OCI-LY7 (cell line): ENCODE measurements around the gene HTR7. TPM values are rescaled to one million over a fixed set of nuclear protein-coding genes. Genes with fewer than 3 reads are reported as not detected.

Source experiments
- BruUV-seq: library from RNA; stranded (reverse); fragments of 400-500 nt; replicated peaks from 2 replicates; lab custom pipeline; 2021; lab: Mats Ljungman, UMichigan
- CTCF ChIA-PET: fragments of 300-600 bp; sonication (Branson Sonifier 250); formaldehyde crosslinking; loops from one replicate; lab custom pipeline; 2022; ENCODE audit warnings: antibody characterized with exemption; ENCODE audit not compliant: unreplicated experiment; lab: Charles Lee
- POLR2A ChIA-PET: fragments of 300-600 bp; sonication (Branson Sonifier 250); formaldehyde crosslinking; loops from one replicate; lab custom pipeline; 2022; ENCODE audit warnings: antibody characterized with exemption; lab: Charles Lee
- DNase-seq: peaks from one replicate; pipeline ENCODE4 v3.0.0-alpha.2; 2015; ENCODE audit warnings: low spot score
- H2AFZ ChIP-seq: fragments of 200-600 bp; sonication (generic), shearing (Covaris generic); 2 replicates; pipeline ENCODE4 v1.6.1; 2014; ENCODE audit warnings: mild to moderate bottlenecking, antibody characterized with exemption, low read length, moderate library complexity
- H3K27ac ChIP-seq: fragments of 200-600 bp; sonication (generic); 2 replicates; pipeline ENCODE4 v1.5.1; 2014; ENCODE audit warnings: mixed run types, low read depth, mild to moderate bottlenecking, moderate library complexity, low read length, inconsistent platforms; ENCODE audit not compliant: poor library complexity, severe bottlenecking
- H3K36me3 ChIP-seq: fragments of 200-600 bp; sonication (generic); 2 replicates; pipeline ENCODE4 v1.6.1; 2014; ENCODE audit warnings: mild to moderate bottlenecking, antibody characterized with exemption, low read length, moderate library complexity, mixed read lengths; ENCODE audit not compliant: insufficient read depth
- H3K4me1 ChIP-seq: fragments of 200-600 bp; sonication (generic); 2 replicates; pipeline ENCODE4 v1.5.1; 2014; ENCODE audit warnings: mild to moderate bottlenecking, low read length; ENCODE audit not compliant: insufficient read depth, poor library complexity, severe bottlenecking
- H3K4me2 ChIP-seq: fragments of 200-600 bp; sonication (generic); 2 replicates; pipeline ENCODE4 v1.6.1; 2014; ENCODE audit warnings: mild to moderate bottlenecking, low read length
- H3K4me3 ChIP-seq: fragments of 200-600 bp; sonication (generic); 2 replicates; pipeline ENCODE4 v1.5.1; 2014; ENCODE audit warnings: mild to moderate bottlenecking, low read depth, low read length; ENCODE audit not compliant: poor library complexity, severe bottlenecking
- H3K79me2 ChIP-seq: fragments of 200-600 bp; sonication (generic); 2 replicates; pipeline ENCODE4 v1.6.1; 2016; ENCODE audit warnings: low read depth, mild to moderate bottlenecking, low read length, moderate library complexity, mixed read lengths; ENCODE audit not compliant: insufficient read depth
- H3K9me2 ChIP-seq: fragments of 200-600 bp; sonication (generic); 2 replicates; pipeline ENCODE4 v1.6.1; 2016; ENCODE audit warnings: mild to moderate bottlenecking, low read length, mixed read lengths; ENCODE audit not compliant: insufficient read depth
- H3K9me3 ChIP-seq: fragments of 200-600 bp; sonication (generic); 2 replicates; pipeline ENCODE4 v1.6.1; 2014; ENCODE audit warnings: mild to moderate bottlenecking, mixed run types, low read length, mixed read lengths
- H4K20me1 ChIP-seq: fragments of 200-600 bp; sonication (generic); 2 replicates; pipeline ENCODE4 v1.6.1; 2014; ENCODE audit warnings: mild to moderate bottlenecking, antibody characterized with exemption, low read length, moderate library complexity, mixed read lengths; ENCODE audit not compliant: insufficient read depth
- CTCF ChIP-seq: fragments of 200-600 bp; sonication (generic); conservative IDR thresholded peaks from 2 replicates; pipeline ENCODE4 v1.5.1; 2014; ENCODE audit warnings: mild to moderate bottlenecking, antibody characterized with exemption, low read length, moderate library complexity, mixed read lengths
- EZH2phosphoT487 ChIP-seq: fragments of 200-600 bp; sonication (generic); IDR thresholded peaks from 2 replicates; pipeline ENCODE4 v1.6.1; 2018; ENCODE audit warnings: low read depth, borderline replicate concordance, mild to moderate bottlenecking, mixed run types, antibody characterized with exemption, low read length, moderate library complexity, mixed read lengths
- intact Hi-C: fragments of 100-400 bp; cut with micrococcal nuclease; formaldehyde crosslinking; loops from one replicate; pipeline ENCODE4 v1.10.0; 2022; ENCODE audit not compliant: unreplicated experiment
- total RNA-seq, 2 experiments: library from RNA; depleted of rRNA in 1 of 2; stranded (reverse); fragments of >200 nt in 1 of 2; shearing (Covaris generic) in 1 of 2; gene quantifications; 2 replicates each; pipeline ENCODE4 v1.2.3, GENCODE V29; 2014 to 2022

Gene HTR7
- total RNA-seq, 2 experiments from 2014 or later = 0.10 TPM; not detected in 1

- no peak overlapping the region for H3K4me3 ChIP-seq
- POLR2A ChIA-PET = interaction anchor here (0.7 to 0.9 kb wide), 2 partner anchors 8 to 29 kb away, joined by 3 read pairs; no protein-coding TSS in a partner anchor
- H4K20me1 ChIP-seq = no peaks in the 10 kb centered on the region
- H3K36me3 ChIP-seq = no peaks in the 10 kb centered on the region
- BruUV-seq = no TSS peak
- no peaks in the 10 kb centered on the region for H3K79me2 ChIP-seq
- no peaks in the 10 kb centered on the region for H3K9me3 ChIP-seq
- no peaks in the 10 kb centered on the region for H3K4me1 ChIP-seq
- H3K27ac ChIP-seq = no peak overlapping the region
- H3K4me2 ChIP-seq = no peak overlapping the region
- TF ChIP-seq CTCF (no peak), EZH2phosphoT487 (no peak)
- no peak for DNase-seq
- H2AFZ ChIP-seq = no peak overlapping the region
- intact Hi-C loops = loop anchor here (5.0 kb wide), 1 partner anchor 928 kb away; no protein-coding TSS in a partner anchor
- CTCF ChIA-PET = interaction anchor here (0.6 kb wide), 1 partner anchor 642 kb away, joined by 3 read pairs; no protein-coding TSS in a partner anchor
- no peaks in the 10 kb centered on the region for H3K9me2 ChIP-seq
These were observed 73.1 kb downstream of the HTR7 start for GRCh38 chr10:90784771-90785170.

GRCh38 chr10:90780488-90780887 lies 77.4 kb downstream of the HTR7 start:
- no peak overlapping the region for H3K27ac ChIP-seq
- ChIA-PET CTCF (no interaction called here), POLR2A (no interaction called here)
- no peak overlapping the region for H2AFZ ChIP-seq
- TF ChIP-seq EZH2phosphoT487 = no peak
- H3K36me3 ChIP-seq = no peaks in the 10 kb centered on the region
- no peaks in the 10 kb centered on the region for H3K9me3 ChIP-seq
- H4K20me1 ChIP-seq = no peaks in the 10 kb centered on the region
- no peaks in the 10 kb centered on the region for H3K4me1 ChIP-seq
- DNase-seq = no peak
- no peaks in the 10 kb centered on the region for H3K79me2 ChIP-seq
- BruUV-seq = no TSS peak
- no peak overlapping the region for H3K4me3 ChIP-seq
- no peak overlapping the region for H3K4me2 ChIP-seq
- intact Hi-C loops = loop anchor here (5.0 kb wide), 1 partner anchor 932 kb away; no protein-coding TSS in a partner anchor
- no peaks in the 10 kb centered on the region for H3K9me2 ChIP-seq

GRCh38 chr10:90779548-90779947 lies 78.3 kb downstream of the HTR7 start:
- no peaks in the 10 kb centered on the region for H3K36me3 ChIP-seq
- DNase-seq = no peak
- no peak overlapping the region for H3K4me3 ChIP-seq
- intact Hi-C loops = no loop called here
- H3K9me2 ChIP-seq = no peaks in the 10 kb centered on the region
- ChIA-PET CTCF (no interaction called here), POLR2A (interaction anchor here (0.5 kb wide), 1 partner anchor 18 kb away, joined by 5 read pairs; no protein-coding TSS in a partner anchor)
- H3K4me2 ChIP-seq = no peak overlapping the region
- no TSS peak for BruUV-seq
- no peak overlapping the region for H2AFZ ChIP-seq
- H3K4me1 ChIP-seq = no peaks in the 10 kb centered on the region
- H3K79me2 ChIP-seq = no peaks in the 10 kb centered on the region
- TF ChIP-seq EZH2phosphoT487 (no peak), CTCF (peak; percentile 50)
- H3K27ac ChIP-seq = no peak overlapping the region
- H3K9me3 ChIP-seq = no peaks in the 10 kb centered on the region
- no peaks in the 10 kb centered on the region for H4K20me1 ChIP-seq
